Measurements from ENCODE around the gene GMPR2. TPM values are rescaled to one million over a fixed set of nuclear protein-coding genes. Genes with fewer than 3 reads are reported as not detected.

GMPR2 gene
- total and polyA plus RNA-seq, 2 of the 13 experiments (the other 11 are each of a cell fraction or from before 2014, with no cell fraction given): 210 to 273 TPM

GRCh38 chr14:24241829-24242443 lies 9.2 kb downstream of the GMPR2 start (continued):
- TF ChIP-seq SMAD1 (CRISPR knock-in tag; IDR thresholded peaks at IDR 0.05; ENCODE audit: borderline replicate concordance, low read depth) (no peak), TCF7L2 (IDR thresholded peaks at IDR 0.05; ENCODE audit: low read depth, low read length) (no peak), HNF4A (CRISPR knock-in tag; IDR thresholded peaks at IDR 0.05) (peak; percentile 7; the same call in 1 of the 2 replicates), FIP1L1 (IDR thresholded peaks at IDR 0.05; ENCODE audit: borderline replicate concordance, insufficient read depth, low read depth, low read length) (peak; percentile 18; the same call in 1 of the 2 replicates), ZNF569 (CRISPR knock-in tag; IDR thresholded peaks at IDR 0.05; ENCODE audit: borderline replicate concordance) (no peak), YY1 (IDR thresholded peaks at IDR 0.05; ENCODE audit: insufficient read depth, insufficient replicate concordance, low read depth, low read length) (peak; percentile 75)
- TF ChIP-seq, protein P1, sequence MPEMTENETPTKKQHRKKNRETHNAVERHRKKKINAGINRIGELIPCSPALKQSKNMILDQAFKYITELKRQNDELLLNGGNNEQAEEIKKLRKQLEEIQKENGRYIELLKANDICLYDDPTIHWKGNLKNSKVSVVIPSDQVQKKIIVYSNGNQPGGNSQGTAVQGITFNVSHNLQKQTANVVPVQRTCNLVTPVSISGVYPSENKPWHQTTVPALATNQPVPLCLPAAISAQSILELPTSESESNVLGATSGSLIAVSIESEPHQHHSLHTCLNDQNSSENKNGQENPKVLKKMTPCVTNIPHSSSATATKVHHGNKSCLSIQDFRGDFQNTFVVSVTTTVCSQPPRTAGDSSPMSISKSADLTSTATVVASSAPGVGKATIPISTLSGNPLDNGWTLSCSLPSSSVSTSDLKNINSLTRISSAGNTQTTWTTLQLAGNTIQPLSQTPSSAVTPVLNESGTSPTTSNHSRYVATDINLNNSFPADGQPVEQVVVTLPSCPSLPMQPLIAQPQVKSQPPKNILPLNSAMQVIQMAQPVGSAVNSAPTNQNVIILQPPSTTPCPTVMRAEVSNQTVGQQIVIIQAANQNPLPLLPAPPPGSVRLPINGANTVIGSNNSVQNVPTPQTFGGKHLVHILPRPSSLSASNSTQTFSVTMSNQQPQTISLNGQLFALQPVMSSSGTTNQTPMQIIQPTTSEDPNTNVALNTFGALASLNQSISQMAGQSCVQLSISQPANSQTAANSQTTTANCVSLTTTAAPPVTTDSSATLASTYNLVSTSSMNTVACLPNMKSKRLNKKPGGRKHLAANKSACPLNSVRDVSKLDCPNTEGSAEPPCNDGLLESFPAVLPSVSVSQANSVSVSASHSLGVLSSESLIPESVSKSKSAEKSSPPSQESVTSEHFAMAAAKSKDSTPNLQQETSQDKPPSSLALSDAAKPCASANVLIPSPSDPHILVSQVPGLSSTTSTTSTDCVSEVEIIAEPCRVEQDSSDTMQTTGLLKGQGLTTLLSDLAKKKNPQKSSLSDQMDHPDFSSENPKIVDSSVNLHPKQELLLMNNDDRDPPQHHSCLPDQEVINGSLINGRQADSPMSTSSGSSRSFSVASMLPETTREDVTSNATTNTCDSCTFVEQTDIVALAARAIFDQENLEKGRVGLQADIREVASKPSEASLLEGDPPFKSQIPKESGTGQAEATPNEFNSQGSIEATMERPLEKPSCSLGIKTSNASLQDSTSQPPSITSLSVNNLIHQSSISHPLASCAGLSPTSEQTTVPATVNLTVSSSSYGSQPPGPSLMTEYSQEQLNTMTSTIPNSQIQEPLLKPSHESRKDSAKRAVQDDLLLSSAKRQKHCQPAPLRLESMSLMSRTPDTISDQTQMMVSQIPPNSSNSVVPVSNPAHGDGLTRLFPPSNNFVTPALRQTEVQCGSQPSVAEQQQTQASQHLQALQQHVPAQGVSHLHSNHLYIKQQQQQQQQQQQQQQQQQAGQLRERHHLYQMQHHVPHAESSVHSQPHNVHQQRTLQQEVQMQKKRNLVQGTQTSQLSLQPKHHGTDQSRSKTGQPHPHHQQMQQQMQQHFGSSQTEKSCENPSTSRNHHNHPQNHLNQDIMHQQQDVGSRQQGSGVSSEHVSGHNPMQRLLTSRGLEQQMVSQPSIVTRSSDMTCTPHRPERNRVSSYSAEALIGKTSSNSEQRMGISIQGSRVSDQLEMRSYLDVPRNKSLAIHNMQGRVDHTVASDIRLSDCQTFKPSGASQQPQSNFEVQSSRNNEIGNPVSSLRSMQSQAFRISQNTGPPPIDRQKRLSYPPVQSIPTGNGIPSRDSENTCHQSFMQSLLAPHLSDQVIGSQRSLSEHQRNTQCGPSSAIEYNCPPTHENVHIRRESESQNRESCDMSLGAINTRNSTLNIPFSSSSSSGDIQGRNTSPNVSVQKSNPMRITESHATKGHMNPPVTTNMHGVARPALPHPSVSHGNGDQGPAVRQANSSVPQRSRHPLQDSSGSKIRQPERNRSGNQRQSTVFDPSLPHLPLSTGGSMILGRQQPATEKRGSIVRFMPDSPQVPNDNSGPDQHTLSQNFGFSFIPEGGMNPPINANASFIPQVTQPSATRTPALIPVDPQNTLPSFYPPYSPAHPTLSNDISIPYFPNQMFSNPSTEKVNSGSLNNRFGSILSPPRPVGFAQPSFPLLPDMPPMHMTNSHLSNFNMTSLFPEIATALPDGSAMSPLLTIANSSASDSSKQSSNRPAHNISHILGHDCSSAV (CRISPR knock-in tag; IDR thresholded peaks at IDR 0.05; ENCODE audit: borderline replicate concordance): peak; percentile 38; the same call in 1 of the 2 replicates
- TF ChIP-seq, protein P2, sequence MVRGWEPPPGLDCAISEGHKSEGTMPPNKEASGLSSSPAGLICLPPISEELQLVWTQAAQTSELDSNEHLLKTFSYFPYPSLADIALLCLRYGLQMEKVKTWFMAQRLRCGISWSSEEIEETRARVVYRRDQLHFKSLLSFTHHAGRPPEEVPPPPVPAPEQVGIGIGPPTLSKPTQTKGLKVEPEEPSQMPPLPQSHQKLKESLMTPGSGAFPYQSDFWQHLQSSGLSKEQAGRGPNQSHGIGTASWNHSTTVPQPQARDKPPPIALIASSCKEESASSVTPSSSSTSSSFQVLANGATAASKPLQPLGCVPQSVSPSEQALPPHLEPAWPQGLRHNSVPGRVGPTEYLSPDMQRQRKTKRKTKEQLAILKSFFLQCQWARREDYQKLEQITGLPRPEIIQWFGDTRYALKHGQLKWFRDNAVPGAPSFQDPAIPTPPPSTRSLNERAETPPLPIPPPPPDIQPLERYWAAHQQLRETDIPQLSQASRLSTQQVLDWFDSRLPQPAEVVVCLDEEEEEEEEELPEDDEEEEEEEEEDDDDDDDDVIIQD (CRISPR knock-in tag; IDR thresholded peaks at IDR 0.05; ENCODE audit: low read depth): peak; percentile 35; the same call in 1 of the 2 replicates
- TF ChIP-seq, protein P3, sequence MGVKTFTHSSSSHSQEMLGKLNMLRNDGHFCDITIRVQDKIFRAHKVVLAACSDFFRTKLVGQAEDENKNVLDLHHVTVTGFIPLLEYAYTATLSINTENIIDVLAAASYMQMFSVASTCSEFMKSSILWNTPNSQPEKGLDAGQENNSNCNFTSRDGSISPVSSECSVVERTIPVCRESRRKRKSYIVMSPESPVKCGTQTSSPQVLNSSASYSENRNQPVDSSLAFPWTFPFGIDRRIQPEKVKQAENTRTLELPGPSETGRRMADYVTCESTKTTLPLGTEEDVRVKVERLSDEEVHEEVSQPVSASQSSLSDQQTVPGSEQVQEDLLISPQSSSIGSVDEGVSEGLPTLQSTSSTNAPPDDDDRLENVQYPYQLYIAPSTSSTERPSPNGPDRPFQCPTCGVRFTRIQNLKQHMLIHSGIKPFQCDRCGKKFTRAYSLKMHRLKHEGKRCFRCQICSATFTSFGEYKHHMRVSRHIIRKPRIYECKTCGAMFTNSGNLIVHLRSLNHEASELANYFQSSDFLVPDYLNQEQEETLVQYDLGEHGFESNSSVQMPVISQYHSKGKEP (CRISPR knock-in tag; IDR thresholded peaks at IDR 0.05): no peak
- TF ChIP-seq, protein P4, sequence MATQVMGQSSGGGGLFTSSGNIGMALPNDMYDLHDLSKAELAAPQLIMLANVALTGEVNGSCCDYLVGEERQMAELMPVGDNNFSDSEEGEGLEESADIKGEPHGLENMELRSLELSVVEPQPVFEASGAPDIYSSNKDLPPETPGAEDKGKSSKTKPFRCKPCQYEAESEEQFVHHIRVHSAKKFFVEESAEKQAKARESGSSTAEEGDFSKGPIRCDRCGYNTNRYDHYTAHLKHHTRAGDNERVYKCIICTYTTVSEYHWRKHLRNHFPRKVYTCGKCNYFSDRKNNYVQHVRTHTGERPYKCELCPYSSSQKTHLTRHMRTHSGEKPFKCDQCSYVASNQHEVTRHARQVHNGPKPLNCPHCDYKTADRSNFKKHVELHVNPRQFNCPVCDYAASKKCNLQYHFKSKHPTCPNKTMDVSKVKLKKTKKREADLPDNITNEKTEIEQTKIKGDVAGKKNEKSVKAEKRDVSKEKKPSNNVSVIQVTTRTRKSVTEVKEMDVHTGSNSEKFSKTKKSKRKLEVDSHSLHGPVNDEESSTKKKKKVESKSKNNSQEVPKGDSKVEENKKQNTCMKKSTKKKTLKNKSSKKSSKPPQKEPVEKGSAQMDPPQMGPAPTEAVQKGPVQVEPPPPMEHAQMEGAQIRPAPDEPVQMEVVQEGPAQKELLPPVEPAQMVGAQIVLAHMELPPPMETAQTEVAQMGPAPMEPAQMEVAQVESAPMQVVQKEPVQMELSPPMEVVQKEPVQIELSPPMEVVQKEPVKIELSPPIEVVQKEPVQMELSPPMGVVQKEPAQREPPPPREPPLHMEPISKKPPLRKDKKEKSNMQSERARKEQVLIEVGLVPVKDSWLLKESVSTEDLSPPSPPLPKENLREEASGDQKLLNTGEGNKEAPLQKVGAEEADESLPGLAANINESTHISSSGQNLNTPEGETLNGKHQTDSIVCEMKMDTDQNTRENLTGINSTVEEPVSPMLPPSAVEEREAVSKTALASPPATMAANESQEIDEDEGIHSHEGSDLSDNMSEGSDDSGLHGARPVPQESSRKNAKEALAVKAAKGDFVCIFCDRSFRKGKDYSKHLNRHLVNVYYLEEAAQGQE (IDR thresholded peaks at IDR 0.05; ENCODE audit: borderline replicate concordance in 1 of 2, low read depth in 1 of 2, low read length in 2 of 2): no peak; a peak in 1 of 4 replicates
- TF ChIP-seq, protein P5, sequence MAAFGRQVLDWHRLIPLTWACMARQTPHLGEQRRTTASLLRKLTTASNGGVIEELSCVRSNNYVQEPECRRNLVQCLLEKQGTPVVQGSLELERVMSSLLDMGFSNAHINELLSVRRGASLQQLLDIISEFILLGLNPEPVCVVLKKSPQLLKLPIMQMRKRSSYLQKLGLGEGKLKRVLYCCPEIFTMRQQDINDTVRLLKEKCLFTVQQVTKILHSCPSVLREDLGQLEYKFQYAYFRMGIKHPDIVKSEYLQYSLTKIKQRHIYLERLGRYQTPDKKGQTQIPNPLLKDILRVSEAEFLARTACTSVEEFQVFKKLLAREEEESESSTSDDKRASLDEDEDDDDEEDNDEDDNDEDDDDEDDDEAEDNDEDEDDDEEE (CRISPR knock-in tag; IDR thresholded peaks at IDR 0.05): peak; percentile 54
